ENCODE results near the gene ENTR1.

The ENTR1 gene

DNA sequence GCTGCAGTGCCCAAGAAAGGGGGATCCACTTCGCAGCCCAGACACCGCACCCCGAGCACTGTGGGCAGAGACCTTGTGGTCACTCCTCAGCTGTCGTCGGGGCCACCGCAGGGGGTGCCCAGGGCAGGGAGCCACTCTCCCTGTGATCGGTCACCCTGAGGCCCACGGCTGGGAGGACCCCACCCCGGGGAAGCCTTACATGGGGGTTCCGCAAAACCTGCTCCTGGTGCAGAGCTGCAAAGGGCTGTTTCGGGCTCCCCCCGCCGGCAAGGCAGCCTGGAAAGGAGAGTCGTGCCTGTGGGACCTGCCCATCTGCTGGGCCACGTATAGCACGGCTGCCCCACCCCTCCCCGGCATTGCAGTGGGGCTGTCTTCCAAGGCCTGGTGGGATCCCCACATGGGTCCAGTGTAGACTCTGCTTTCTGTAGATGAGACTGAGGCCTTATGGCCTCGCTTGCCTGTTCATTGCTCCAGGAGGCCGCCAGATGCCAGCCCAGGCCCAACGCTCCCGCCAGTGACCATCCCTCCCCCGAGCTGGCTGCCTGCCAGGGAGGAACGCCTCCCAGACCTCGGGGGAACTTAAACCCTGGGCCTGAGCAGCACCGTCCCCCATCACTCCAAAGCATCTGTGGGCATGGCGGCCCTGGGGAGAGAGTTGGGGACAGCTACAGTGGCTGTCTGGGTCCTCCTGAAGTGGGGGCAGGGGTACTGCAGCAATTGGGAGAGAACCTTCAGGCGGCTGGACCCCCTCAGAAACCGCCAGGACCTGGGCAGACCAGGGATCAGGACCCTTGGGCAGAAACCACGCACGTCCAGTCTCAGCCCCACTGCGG is 45.3 kb downstream of the ENTR1 start:
- in situ Hi-C loops (cut with HindIII; ENCODE audit: low sequenced_read_pairs): no loop called here

DNA sequence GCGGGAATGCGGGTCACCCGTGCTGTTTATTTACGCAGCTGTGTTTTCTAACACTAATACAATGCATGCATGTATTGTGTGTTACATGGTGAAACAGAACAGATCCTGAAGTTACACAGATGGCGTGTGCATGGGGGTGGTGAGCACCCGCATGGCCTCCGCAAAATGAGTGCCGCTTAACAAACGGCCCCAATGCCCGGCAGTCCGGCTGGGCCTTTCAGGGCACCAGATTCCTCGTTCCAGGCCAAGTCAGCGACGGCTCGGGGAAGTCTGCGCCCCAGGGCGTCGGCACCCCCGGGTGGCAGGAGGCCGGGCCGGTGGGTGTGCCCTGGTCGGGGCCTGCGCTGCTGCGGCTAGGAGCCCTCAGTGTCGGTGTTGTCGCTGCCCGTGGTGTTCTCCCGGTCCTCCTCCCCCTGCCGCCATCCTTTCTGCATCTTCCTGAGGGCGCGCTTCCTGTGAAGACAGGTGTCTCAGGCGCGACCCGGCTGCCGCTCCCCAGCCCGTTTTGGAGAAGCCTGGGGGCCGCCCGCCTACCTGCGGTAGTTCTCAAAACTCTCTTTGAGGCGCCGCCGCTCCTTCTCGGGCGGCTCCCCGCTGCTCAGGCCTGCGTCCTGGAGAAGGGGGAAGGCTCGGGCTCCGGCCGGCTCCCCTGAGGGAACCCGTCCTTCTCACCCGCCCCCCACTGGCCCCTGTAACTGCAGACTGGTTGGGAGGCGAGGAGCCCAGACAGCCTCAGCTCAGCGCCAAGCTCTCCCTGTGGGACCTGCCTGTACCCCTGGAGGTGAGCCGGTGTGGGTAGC is 46.3 kb downstream of the ENTR1 start:
- in situ Hi-C loops (cut with HindIII; ENCODE audit: low sequenced_read_pairs): no loop called here

DNA sequence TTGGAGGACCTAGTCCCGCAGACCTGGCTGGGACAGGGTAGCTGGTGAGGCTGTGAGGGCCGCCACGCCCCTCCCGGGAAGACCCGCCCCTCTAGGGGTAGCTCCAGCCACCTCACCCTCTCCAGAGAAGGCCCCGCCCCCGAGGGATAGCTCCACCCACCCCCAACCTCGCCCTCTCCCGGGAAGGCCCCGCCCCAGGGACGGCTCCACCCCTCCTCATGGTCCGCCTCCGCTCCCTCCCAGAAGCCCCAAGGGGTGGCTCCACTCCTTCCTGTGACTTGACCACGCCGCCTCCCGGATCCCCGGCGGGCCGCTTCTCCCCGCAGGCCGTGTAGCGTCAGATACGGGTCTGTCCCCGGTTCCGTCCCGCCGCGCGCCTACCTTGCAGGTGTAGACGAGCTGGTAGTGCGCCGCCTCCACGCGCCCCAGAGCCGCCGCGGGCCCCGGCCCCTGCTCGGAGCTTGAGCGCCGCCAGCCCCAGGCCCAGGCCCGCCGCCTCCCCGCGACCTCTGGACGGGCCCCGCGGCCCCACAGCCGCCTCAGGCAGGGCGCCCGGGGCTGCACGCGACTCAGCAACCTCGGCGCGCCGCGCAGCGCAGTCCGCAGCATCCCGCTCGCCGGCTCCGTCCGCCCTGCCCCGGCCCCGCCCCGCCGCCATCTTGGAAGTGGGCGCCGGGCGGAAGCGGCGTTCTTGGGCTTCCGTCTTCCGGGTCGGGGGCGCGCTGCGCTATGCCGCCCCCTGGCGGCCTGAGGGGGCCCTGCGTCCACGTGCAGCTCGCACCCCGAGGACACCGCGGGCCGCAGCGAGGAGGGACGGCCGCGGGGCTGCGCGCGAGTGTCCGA is 47.1 kb downstream of the ENTR1 start, which contains the start of gene DNLZ:
DNLZ (minus strand) TSS at position 639 of the 843 bp plus-strand sequence; CDS start at position 609, 30 bp downstream.
- in situ Hi-C loops (cut with HindIII; ENCODE audit: low sequenced_read_pairs): no loop called here

DNA sequence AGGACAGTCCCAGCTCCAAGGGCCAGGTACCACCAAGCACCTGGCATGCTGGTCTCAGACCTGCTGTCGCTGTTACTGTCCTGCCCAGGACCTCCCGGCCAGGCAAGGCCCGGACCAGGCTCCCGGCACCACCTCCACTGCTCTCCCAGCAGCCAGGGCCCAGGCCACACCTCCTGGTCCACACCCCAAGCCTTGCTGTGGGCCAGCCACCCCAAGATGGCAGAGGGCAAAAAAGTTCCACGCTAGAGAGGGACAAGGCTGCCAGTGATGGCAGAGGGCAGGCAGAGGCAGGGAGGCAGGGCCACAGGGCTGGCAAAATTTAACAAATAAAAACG is 48.0 kb downstream of the ENTR1 start:
- in situ Hi-C loops (cut with HindIII; ENCODE audit: low sequenced_read_pairs): no loop called here

DNA sequence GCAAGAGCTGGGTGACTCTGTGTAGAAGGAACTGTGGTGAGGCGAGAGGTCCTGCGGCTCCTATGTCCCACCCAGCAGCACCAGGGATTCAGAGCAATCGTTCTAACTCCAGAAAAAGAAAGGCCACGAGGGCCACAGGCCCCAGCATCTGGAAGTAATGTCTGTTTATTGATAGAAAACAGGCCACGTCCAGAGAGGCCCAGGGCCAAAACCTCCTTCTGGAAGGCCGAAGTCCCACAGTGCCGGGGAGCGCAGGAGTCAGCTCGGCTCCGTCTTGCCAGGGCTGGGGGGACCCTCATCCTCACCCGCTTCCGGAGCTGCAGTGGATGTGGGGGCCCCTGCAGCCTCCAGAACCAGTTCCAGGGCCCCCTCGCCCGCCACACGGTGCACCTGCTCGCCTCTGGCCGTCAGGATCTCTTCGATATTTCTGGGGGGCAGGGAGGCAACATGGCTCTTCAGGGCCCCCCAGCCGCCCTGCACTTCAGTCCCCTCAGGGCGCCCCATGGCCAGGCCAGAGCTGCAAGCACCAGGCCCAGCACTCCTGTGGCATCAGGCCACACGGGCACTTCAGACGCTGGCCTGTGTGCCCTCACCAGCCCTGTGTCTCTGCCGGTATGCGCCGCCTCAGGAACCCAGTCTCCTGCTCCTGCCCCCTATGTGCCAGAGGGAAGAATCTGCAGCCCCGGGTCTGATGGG is 48.5 kb downstream of the ENTR1 start:
- in situ Hi-C loops (cut with HindIII; ENCODE audit: low sequenced_read_pairs): no loop called here

DNA sequence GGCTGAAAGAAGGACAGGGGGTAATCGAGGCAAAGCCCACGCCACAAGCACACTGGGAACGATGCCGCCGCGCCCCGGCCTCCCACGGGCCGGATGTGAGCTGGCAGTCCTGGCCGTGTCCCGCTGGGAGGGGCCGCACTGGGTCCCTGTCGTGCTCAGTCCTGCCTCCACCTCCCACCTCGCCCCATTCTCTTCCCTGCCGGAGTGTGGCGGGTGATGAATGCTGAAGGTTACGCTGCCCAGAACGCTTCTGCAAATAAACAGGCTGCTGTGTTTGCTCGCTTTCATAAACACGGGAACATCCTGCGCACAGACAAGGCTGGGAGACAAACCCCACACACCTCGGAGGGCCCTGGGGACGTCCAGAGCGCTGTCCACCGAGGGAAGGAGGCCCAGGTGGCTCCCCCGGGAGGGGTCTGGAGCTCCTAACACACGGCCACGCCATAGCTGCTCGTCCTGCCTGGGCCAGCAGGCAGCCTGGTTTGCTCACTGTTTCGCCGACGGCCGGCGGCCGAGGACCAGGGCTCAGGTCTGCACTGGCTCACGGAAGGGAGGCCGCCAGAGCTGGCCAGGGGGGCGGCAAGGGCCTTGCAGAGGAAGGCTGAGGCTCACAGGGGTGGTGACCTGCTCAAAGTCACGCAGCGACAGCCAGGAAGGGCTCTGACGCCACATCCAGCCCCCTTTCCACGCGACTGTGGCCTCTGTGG is 49.2 kb downstream of the ENTR1 start:
- in situ Hi-C loops (cut with HindIII; ENCODE audit: low sequenced_read_pairs): no loop called here

DNA sequence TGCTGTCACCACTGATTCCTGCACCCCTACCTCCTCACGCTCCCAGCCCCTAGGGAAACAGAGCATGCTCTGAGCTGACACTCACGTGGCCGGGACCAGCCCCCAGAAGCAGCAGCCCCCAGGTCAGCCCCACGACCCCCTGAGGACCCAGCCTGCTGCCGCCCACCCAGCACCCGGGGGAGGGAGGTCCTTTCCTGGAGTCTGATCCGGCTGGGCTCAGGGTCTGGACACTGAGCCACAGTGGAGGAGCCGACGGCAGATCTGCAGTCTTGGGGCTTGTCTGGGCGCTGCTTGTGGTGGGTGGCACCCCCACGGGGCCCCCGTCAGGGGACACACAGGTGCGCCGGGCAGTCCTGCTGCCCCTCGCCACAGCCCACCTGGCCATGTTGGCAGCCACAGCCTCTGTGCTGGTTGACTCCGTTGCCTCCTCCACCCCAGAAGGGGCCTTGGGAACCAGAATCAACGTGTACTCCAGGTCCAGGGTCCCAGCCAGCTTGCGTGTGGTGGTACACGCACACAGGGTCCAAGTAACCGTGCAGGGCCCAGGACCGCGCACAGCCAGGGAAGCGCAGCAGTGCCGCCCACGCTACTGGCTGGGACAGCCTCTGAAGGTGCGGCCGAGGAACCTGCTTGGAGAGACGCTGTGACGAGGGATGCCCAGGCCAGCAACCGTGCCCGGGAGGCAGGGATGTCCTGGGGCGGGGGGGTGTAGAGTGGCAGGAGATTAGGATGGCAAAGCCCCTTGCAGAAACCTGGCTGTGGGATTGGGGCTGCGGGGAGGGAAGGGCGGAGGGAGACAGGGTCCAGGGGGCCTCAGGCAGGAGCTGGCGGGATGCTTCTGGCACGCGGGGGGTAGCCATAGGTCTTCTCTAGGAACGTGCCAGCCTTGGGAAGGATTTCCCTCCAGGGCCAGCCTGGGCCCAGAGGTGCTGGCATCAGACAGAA is 50.4 kb downstream of the ENTR1 start:
- in situ Hi-C loops (cut with HindIII; ENCODE audit: low sequenced_read_pairs): no loop called here

DNA sequence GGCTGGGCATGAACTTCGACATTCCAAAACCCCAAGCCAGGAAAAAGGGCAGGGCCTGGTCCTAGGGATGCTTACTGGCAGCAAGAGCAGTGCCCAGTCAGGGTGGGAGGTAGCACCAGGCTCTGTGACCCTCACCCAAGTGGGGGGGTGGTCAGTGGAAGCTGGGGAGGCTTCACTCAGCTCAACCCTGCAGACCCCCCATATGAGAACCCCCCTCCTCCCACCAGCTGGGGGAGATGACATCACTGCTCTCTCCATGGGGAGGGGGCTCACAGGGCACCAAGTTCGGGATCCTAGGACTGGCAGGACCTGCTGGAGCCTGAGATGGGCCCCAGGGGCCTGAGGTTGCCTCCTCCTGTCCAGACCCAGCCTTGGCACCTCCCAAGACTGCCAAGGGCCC is 51.5 kb downstream of the ENTR1 start:
- in situ Hi-C loops (cut with HindIII; ENCODE audit: low sequenced_read_pairs): no loop called here

DNA sequence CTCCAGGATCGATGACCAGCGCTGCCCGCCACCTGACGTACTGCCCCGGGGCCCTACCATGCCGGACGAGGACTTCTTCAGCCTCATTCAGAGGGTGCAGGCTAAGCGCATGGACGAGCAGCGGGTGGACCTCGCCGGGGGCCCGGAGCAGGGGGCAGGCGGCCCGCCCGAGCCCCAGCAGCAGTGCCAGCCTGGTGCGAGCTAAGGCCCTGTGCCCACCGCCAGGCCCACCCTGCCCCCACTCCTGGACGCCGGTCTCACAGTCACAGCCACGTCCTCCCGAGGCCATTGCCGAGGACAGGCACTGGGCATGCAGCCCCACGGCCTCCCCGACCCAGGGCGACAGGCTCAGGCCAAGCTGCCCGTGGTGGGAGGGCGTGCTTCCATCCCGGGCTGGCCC is 52.4 kb downstream of the ENTR1 start:
- in situ Hi-C loops (cut with HindIII; ENCODE audit: low sequenced_read_pairs): no loop called here

DNA sequence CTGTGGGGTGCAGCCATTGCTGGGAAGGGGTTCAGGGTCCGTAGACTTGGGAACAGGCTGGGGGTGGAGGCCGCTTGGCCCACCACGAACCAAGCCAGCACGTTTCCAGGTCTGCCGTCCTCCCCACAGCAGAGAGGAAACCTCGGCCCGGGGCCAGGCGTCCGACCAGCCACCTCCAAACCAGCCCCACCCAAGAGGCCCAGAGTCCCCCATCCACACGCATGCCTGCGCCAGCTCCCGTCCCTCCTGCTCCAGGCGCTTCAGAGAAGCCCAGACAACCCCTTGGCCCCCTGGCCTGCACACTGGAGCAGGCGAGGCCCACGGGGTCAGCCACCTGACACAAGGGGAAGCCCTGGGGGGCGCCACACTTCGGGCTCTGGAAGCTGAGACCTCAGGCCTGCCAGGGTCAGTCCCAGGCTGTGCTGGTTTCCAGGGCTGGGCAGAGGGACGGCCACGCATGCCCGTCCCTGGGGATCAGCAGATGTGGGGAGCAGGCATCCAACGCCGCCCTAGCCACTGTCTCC is 53.1 kb downstream of the ENTR1 start:
- in situ Hi-C loops (cut with HindIII; ENCODE audit: low sequenced_read_pairs): no loop called here

DNA sequence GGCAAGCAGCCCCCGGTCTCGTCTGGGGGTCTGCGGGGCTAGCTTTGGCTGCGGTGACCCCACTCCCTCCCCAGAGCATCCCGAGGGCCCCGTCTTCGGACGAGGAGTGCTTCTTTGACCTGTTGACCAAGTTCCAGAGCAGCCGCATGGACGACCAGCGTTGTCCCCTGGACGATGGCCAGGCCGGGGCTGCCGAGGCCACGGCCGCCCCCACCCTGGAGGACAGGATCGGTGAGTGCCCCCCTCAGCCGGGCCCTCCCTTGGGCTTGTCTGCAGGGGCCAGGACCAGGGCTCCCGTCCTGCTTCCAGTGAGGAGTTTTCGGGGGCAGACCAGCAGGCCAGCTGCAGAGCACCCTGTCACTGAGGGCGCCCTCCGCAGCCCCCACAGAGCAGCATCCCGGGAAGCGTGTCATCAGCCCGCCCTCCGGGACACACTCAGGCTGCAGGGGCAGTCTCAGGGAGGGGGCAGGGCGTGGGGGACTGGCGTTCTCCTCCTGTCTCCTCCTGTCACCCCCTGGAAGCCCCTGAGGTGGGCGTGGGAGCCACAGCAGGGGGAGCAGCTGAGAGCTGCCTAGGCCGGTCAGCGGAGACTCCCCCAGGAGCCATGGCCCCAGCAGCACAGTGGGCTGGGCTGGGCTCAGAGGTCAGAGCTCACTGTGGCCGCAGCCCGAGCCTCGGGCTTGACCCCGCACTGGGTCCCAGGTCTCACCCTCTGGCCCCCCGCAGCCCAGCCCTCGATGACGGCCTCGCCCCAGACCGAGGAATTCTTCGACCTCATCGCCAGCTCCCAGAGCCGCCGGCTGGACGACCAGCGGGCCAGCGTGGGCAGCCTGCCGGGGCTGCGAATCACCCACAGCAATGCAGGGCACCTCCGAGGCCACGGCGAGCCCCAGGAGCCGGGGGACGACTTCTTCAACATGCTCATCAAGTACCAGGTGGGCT is 54.5 kb downstream of the ENTR1 start:
- in situ Hi-C loops (cut with HindIII; ENCODE audit: low sequenced_read_pairs): no loop called here

DNA sequence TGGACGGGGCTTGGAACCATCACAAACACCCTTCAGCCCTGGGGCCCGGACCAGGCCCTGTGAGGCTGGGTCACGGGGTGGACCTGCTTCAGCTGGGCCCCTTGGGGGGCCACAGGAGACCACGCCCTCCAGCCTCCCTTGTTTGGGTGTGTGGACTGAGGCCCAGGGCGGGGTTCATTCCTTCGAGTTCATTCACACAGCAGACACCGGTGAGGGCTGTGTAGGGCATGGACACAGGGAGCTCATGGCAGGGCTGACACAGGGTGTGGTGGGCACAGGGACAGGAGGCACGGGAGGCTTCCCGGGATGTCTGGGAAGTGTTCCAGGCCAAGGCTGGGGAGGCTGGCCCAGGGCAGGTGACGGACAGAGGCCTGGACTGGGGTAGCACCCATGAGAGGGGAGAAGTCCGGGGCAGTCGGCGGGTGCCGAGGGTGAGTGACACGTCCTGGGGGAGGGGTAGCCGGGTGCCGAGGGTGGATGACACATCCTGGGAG is 55.8 kb downstream of the ENTR1 start:
- in situ Hi-C loops (cut with HindIII; ENCODE audit: low sequenced_read_pairs): no loop called here

DNA sequence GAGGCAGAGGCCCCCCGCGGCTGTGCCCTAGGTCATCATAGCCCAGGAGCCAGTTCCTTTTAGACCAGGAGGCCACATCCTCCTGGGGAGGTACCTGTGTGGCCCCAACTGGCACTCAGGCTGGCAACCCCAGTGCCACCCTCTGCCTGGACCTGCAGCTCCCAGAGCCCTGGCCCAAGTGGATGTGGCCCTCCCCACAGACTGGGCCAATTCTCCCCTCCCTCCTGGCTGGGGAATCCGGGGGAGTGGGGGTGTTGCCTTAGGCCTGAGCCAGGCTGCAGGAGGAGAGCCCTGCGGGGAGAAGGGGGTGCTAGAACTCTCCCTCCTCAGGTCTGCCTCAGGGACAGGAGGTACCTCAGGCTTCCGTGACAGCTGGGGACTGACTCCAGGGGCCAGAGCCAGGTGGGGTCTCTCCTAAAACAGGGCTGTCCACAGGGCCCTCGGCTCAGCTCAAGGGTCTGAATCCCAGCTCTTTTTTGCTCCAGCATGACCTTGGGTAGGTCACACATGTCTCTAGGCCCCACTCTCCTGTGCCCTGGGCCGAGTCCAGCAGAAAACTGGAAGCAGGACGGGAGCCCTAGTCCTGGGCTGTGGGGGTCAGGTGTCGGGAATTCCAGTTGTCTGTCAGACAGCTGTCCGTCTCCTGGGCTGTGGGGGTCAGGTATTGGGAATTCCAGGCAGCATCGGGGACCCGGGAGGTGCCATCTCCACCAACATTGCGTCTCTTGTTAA is 56.5 kb downstream of the ENTR1 start:
- in situ Hi-C loops (cut with HindIII; ENCODE audit: low sequenced_read_pairs): no loop called here

DNA sequence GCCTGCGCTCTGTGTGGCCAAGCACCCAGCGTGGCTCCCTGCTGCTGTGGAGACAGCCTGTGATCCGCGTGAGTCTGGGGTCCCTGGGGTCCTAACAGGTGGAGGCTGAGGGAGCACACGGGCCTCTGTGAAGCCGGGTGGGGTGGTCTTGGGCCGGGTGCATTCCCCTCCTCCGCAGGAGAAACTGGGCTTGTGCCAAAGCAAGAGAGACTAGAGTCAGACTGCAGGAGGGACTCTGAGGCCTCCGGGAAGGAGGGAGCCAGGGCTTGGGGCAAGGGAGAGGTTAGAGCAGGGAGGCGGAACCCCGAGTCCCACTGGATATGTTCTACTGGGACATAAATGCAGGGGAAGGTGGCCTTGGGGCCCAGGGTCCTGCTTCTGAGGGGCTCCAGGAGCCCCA is 57.3 kb downstream of the ENTR1 start:
- in situ Hi-C loops (cut with HindIII; ENCODE audit: low sequenced_read_pairs): no loop called here

DNA sequence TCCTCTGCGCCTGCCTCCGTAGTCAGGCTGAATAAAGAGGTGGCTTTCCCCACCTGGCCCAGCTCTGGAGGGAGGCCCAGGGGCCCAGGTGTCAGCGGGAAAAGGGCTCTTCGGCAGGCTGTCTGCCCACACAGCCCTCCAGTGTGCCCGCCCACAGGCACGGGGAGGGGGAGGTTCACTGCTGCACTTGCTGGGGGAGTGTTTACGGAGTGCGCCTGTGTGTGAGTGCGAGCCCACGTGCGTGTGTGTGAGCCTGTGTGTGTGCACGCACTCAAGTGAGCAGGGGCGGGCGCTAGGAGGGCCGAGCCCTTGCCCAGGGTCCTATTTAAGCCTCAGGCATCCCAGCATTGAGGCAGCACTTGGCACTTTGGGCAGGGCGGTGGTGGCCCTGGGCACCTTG is 57.7 kb downstream of the ENTR1 start:
- in situ Hi-C loops (cut with HindIII; ENCODE audit: low sequenced_read_pairs): no loop called here
